Karpas-422 (cell line): ENCODE data around the gene IL12B. TPM values are rescaled to one million over a fixed set of nuclear protein-coding genes. Genes with fewer than 3 reads are reported as not detected.
A peak's percentile ranks its signal among the peaks of the same experiment; 100 is the strongest.

ENCODE experiments used
- DNase-seq: peaks from one replicate; pipeline ENCODE4 v3.0.0-alpha.2; 2015
- H2AFZ ChIP-seq: fragments of 200-600 bp; sonication (generic); 2 replicates; pipeline ENCODE4 v1.6.1; 2014; ENCODE audit warnings: antibody characterized with exemption, low read length, mixed read lengths
- H3K27ac ChIP-seq: fragments of 200-600 bp; sonication (generic); 2 replicates; pipeline ENCODE4 v1.5.1; 2014; ENCODE audit warnings: mild to moderate bottlenecking, low read length, moderate library complexity
- H3K27me3 ChIP-seq: fragments of 200-600 bp; sonication (generic); 2 replicates; pipeline ENCODE4 v1.6.1; 2014; ENCODE audit warnings: low read length, mixed read lengths
- H3K36me3 ChIP-seq: fragments of 200-600 bp; sonication (generic); 2 replicates; pipeline ENCODE4 v1.6.1; 2014; ENCODE audit warnings: low read length, mixed read lengths; ENCODE audit not compliant: insufficient read depth
- H3K4me1 ChIP-seq: fragments of 200-600 bp; sonication (generic); 2 replicates; pipeline ENCODE4 v1.6.1; 2014; ENCODE audit warnings: mild to moderate bottlenecking, low read length, mixed read lengths
- H3K4me2 ChIP-seq: fragments of 200-600 bp; sonication (generic); 2 replicates; pipeline ENCODE4 v1.6.1; 2014; ENCODE audit warnings: low read length, low read depth, mild to moderate bottlenecking; ENCODE audit not compliant: poor library complexity, severe bottlenecking
- H3K4me3 ChIP-seq: fragments of 200-600 bp; sonication (generic); 2 replicates; pipeline ENCODE4 v1.5.1; 2014; ENCODE audit warnings: mild to moderate bottlenecking, antibody characterized with exemption, low read length, mixed read lengths
- H3K79me2 ChIP-seq: fragments of 200-600 bp; sonication (generic); 2 replicates; pipeline ENCODE4 v1.6.1; 2014; ENCODE audit warnings: mild to moderate bottlenecking, low read length, mixed read lengths
- H3K9ac ChIP-seq: fragments of 200-600 bp; sonication (generic); 2 replicates; pipeline ENCODE4 v1.6.0; 2014; ENCODE audit warnings: low read length
- H3K9me2 ChIP-seq: fragments of 200-600 bp; sonication (generic), shearing (Covaris generic); replicated peaks from 2 replicates; pipeline ENCODE4 v1.6.0; 2014; ENCODE audit warnings: mild to moderate bottlenecking, low read length, moderate library complexity; ENCODE audit not compliant: insufficient read depth
- H3K9me3 ChIP-seq: fragments of 300-700, 200-600 bp; sonication (generic); 2 replicates; pipeline ENCODE4 v1.6.1; 2014; ENCODE audit warnings: low read length, mixed read lengths
- H4K20me1 ChIP-seq: fragments of 200-600 bp; sonication (generic); 2 replicates; pipeline ENCODE4 v1.6.1; 2014; ENCODE audit warnings: mild to moderate bottlenecking, antibody characterized with exemption, low read length, low read depth; ENCODE audit not compliant: insufficient read depth
- total RNA-seq: library from RNA; depleted of rRNA; stranded (reverse); fragments of >200 nt; shearing (Covaris generic); gene quantifications from 2 replicates; pipeline ENCODE4 v1.2.3, GENCODE V29; 2014; ENCODE audit warnings: low replicate concordance

The IL12B gene
- total RNA-seq, 1 experiment from 2014 or later, result not detected

DNA sequence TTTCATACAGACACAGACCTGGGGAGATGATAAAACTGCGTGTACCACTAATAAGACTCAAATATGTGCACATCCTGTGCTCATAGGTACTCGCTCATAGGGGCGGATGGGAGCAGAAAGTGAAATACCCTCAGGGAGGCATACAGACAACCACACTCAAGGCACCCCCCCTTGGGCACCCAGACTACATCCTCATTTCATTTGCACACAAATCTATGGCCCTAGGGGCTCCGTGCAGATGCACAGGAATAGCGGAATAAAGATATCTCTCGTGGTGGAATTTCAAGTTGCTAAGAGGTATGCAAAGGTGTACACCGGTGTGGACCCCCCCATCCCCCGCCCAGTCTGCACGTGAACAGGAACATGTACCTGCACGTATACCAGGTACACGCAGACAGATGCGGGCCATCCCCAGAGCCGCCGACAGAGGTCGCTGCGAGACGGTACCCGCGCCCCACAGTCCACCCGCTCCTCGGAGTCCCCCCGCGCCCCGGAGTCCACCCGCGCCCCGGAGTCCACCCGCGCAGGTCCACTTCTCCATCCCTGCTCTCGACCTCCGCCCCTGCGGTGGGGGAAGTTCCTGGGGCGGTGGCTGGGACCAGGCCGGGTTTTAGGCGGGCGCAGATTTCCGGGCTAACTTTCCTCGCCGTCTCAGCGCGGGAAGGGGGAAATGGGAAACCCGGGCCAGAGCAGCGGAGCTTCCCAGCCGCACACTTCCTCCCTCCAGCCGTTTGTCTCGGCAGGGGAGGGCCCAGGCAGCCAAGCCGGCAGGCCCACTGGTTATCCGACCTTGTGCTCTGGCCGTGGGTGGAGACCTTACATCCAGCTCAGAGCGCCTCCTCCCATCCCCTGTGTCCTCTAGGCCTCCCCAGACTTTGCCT is 1.0 kb upstream of the IL12B start:
- Histone ChIP-seq H3K27me3 (no peaks in the 10 kb centered on the region; the same call in 1 of the 2 replicates), H4K20me1 (no peaks in the 10 kb centered on the region), H3K36me3 (no peaks in the 10 kb centered on the region), H2AFZ (peak overlapping the region; percentile 97), H3K9ac (peak overlapping the region; percentile 64), H3K9me2 (no peaks in the 10 kb centered on the region), H3K4me2 (peak overlapping the region; percentile 80), H3K27ac (peak overlapping the region; percentile 63; the same call in 1 of the 2 replicates), H3K9me3 (no peaks in the 10 kb centered on the region), H3K4me1 (peaks cover 36% of the 10 kb centered on the region), H3K4me3 (peak overlapping the region; percentile 66), H3K79me2 (no peaks in the 10 kb centered on the region)
- DNase-seq, result peak; percentile 86

DNA sequence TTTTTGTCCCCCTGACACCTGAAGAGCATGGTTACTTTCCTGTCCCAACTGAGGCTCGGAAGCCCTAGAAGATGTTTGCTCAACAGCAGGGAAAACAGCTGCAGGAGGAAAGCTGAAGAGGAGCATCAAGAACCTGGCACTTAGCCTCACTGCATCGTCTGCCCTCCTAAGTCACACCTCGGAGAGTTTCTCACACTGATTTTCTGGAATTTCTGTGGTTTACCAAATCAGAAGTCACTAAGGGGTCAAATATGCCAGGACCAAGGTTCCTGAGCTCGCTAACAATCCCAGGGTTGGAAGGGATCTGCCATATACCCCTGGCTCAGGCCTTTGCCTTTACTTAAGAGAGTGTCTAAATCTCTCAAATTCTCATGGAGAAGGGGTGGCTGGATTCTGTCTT is 5.3 kb downstream of the IL12B start:
- no peak for DNase-seq
- Histone ChIP-seq H3K27me3 (no peaks in the 10 kb centered on the region; the same call in 1 of the 2 replicates), H2AFZ (no peak overlapping the region)

DNA sequence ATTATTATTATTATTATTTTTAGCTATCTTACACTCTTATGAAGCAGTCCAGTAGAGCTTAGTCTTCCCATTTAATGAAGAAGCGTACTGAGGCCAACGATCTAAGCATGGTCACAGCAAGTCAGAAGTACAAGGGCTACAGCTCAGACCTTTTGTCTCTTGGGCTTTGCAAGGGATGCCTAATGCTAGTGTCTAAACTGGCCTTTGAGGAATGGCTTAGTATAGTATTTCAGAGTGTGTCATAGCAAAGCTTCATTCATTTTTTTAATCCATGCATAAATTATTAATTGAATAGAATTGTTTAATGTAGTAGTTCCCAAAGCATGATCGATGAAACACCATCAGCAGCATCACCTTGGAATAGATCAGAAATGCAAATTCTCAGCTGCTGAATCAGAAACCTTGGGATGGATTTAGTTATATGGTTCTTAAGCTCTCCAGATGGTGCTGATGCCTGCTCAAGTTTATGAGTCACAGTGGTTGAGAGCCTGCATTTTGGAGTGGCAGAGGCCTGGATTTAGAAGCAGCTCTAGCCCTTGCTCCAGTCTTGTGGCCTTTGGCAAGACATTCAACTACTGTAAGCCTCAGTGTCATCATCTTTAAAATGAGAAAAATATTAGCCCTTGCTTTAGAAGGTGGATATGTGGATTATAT is 6.1 kb downstream of the IL12B start:
- no peaks in the 10 kb centered on the region for H4K20me1 ChIP-seq
- no peak overlapping the region for H2AFZ ChIP-seq
- no peaks in the 10 kb centered on the region for H3K9me2 ChIP-seq
- no peak overlapping the region for H3K4me3 ChIP-seq
- no peak overlapping the region for H3K27ac ChIP-seq
- H3K36me3 ChIP-seq, result no peaks in the 10 kb centered on the region
- DNase-seq, result no peak
- H3K27me3 ChIP-seq, result no peaks in the 10 kb centered on the region; the same call in 1 of the 2 replicates
- H3K4me1 ChIP-seq, result no peaks in the 10 kb centered on the region
- no peak overlapping the region for H3K9ac ChIP-seq
- H3K79me2 ChIP-seq, result no peaks in the 10 kb centered on the region
- no peak overlapping the region for H3K4me2 ChIP-seq
- H3K9me3 ChIP-seq, result no peaks in the 10 kb centered on the region

More for the DNA sequence above, 5.3 kb downstream of the IL12B start:
- Histone ChIP-seq H3K4me1 (no peaks in the 10 kb centered on the region), H3K9ac (no peak overlapping the region), H3K27ac (no peak overlapping the region), H4K20me1 (no peaks in the 10 kb centered on the region), H3K4me3 (no peak overlapping the region), H3K36me3 (no peaks in the 10 kb centered on the region), H3K9me3 (no peaks in the 10 kb centered on the region), H3K9me2 (no peaks in the 10 kb centered on the region), H3K79me2 (no peaks in the 10 kb centered on the region), H3K4me2 (no peak overlapping the region)

DNA sequence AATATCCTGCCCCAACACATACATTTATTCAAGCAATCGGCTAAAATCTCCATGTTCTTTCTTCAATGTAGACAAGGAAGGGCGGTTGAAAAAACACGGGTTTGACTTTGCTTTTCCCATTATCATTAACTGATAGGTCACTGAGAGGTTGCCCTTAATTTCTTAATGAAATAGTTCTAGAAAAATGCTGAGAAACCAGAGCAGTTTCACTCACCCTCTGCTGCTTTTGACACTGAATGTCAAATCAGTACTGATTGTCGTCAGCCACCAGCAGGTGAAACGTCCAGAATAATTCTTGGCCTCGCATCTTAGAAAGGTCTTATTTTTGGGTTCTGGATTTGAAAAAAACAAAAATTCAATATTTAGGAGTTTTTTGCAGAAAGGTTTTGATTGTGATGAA is 8.1 kb downstream of the IL12B start:
- Histone ChIP-seq H3K79me2 (no peaks in the 10 kb centered on the region), H3K4me1 (no peaks in the 10 kb centered on the region)

DNA sequence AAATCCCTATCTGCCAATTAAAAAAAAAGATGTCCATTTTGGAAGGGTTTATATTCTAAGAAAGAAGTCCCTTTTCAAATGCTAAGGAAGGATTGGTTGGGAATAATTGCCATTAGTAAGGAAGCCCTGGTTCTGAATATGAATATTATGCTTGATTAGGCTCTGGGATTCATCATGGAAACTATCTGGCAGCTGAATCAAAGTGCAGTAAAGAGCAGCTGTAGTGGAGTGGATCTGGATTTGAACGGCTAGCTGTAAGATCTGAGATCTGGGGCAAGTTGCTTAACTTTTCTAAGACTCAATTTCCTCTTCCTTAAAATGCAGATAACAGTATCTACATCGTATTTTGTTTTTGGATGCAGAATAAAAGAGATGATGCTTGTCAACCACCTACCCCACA is 10.5 kb downstream of the IL12B start:
- Histone ChIP-seq H3K4me3 (no peak overlapping the region), H3K9me2 (no peaks in the 10 kb centered on the region), H3K27ac (no peak overlapping the region), H3K9me3 (no peaks in the 10 kb centered on the region), H3K36me3 (no peaks in the 10 kb centered on the region), H4K20me1 (no peaks in the 10 kb centered on the region), H3K79me2 (no peaks in the 10 kb centered on the region), H2AFZ (no peak overlapping the region), H3K4me2 (no peak overlapping the region), H3K4me1 (no peaks in the 10 kb centered on the region), H3K9ac (no peak overlapping the region), H3K27me3 (no peaks in the 10 kb centered on the region)
- DNase-seq, result no peak

More for the DNA sequence above, 8.1 kb downstream of the IL12B start:
- Histone ChIP-seq H4K20me1 (no peaks in the 10 kb centered on the region), H3K9ac (no peak overlapping the region), H3K4me3 (no peak overlapping the region), H3K9me3 (no peaks in the 10 kb centered on the region), H3K27ac (no peak overlapping the region), H3K27me3 (no peaks in the 10 kb centered on the region), H2AFZ (no peak overlapping the region), H3K36me3 (no peaks in the 10 kb centered on the region), H3K4me2 (no peak overlapping the region), H3K9me2 (no peaks in the 10 kb centered on the region)
- no peak for DNase-seq

DNA sequence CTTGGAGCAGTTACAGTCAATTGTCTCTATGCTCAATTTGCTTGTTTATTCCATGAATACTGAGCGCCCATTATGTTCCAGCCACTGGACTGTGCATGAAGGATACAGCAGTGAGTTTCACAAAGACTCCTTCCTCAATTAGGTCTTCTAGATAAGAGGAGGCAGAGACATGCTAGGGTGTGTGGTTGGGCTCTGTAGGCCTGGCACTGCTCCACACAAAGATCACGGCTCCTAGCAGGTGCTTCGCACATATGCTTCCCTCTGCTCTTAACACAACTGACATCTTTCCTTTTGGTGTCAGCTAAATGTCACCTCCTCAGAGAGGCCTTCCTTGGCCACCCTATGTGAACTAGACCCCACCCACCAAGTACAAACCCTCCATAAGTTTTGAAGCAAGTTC is 10.9 kb downstream of the IL12B start:
- Histone ChIP-seq H3K9me2 (no peaks in the 10 kb centered on the region), H3K9me3 (no peaks in the 10 kb centered on the region)

DNA sequence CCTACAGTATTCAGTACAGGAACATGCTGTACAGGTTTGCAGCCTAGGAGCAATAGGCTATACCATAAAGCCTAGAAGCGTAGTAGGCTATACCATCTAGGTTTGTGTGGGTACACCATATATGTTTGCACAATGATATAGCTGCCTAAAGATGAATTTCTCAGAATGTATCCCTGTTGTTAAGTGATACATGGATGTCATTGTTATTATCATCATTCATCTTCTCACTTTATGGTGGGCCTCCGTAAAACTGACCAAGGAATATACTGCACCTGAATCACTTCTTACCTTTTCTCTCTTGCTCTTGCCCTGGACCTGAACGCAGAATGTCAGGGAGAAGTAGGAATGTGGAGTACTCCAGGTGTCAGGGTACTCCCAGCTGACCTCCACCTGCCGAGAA is 11.8 kb downstream of the IL12B start:
- H3K9ac ChIP-seq, result no peak overlapping the region
- no peak overlapping the region for H3K4me2 ChIP-seq
- no peak overlapping the region for H3K27ac ChIP-seq
- no peak overlapping the region for H2AFZ ChIP-seq
- no peaks in the 10 kb centered on the region for H3K27me3 ChIP-seq
- no peak overlapping the region for H3K4me3 ChIP-seq
- no peaks in the 10 kb centered on the region for H4K20me1 ChIP-seq
- H3K36me3 ChIP-seq, result no peaks in the 10 kb centered on the region
- H3K4me1 ChIP-seq, result no peaks in the 10 kb centered on the region
- H3K9me3 ChIP-seq, result no peaks in the 10 kb centered on the region
- no peaks in the 10 kb centered on the region for H3K9me2 ChIP-seq
- H3K79me2 ChIP-seq, result no peaks in the 10 kb centered on the region
- DNase-seq, result no peak

More for the DNA sequence above, 10.9 kb downstream of the IL12B start:
- H3K27me3 ChIP-seq, result no peaks in the 10 kb centered on the region
- H4K20me1 ChIP-seq, result no peaks in the 10 kb centered on the region
- no peak overlapping the region for H3K9ac ChIP-seq
- no peak overlapping the region for H3K4me2 ChIP-seq
- H3K36me3 ChIP-seq, result no peaks in the 10 kb centered on the region
- H3K27ac ChIP-seq, result no peak overlapping the region
- no peak overlapping the region for H3K4me3 ChIP-seq
- H2AFZ ChIP-seq, result no peak overlapping the region
- H3K79me2 ChIP-seq, result no peaks in the 10 kb centered on the region
- H3K4me1 ChIP-seq, result no peaks in the 10 kb centered on the region
- no peak for DNase-seq

DNA sequence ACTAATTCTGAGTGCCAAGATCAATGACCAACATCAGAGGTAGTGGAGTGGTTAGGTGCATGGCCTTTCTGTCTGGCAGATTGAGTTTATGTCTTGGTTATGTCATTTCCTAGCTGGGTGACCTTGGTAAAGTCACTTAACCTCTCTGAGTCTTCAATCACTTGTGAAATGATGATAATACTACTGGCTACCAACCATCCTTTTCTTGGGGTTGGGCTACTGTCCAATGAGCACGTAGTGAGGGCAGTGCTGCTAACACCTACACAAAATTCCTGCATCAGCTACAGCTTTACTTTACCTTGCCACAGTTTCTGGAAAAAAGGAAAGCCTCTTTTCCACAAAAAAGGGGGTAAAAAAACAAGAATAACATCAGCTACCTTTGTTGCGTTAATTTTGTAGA is 12.4 kb downstream of the IL12B start:
- H2AFZ ChIP-seq, result no peak overlapping the region
- H3K9me2 ChIP-seq, result no peaks in the 10 kb centered on the region
- no peak overlapping the region for H3K4me2 ChIP-seq
- H3K9ac ChIP-seq, result no peak overlapping the region
- H3K27me3 ChIP-seq, result no peaks in the 10 kb centered on the region
- H3K9me3 ChIP-seq, result no peaks in the 10 kb centered on the region
- no peaks in the 10 kb centered on the region for H3K79me2 ChIP-seq
- no peak overlapping the region for H3K27ac ChIP-seq
- no peak overlapping the region for H3K4me3 ChIP-seq
- H3K4me1 ChIP-seq, result no peaks in the 10 kb centered on the region
- no peaks in the 10 kb centered on the region for H4K20me1 ChIP-seq
- H3K36me3 ChIP-seq, result no peaks in the 10 kb centered on the region
- DNase-seq, result no peak
